MCF 10A (cell line): ENCODE results near the gene EGFL8. TPM values are rescaled to one million over a fixed set of nuclear protein-coding genes. Genes with fewer than 3 reads are reported as not detected.

ENCODE experiments used
- BruUV-seq: library from RNA; stranded (reverse); fragments of 400-500 nt; replicated peaks from 2 replicates; lab custom pipeline; 2021; lab: Mats Ljungman, UMichigan
- CTCF ChIA-PET: fragments of 300-600 bp; sonication (Branson Sonifier 250); formaldehyde crosslinking; extraction: SDS; loops from one replicate; lab custom pipeline; 2021; ENCODE audit warnings: antibody characterized with exemption, inconsistent platforms; lab: Yijun Ruan, JAX
- POLR2A ChIA-PET: fragments of 300-600, 350-650 bp; sonication (Branson Sonifier 250); formaldehyde crosslinking; extraction: SDS; loops from one replicate; lab custom pipeline; 2020; ENCODE audit warnings: antibody characterized with exemption, inconsistent platforms; lab: Yijun Ruan, JAX
- DNase-seq: peaks from one replicate; pipeline ENCODE4 v3.0.0-alpha.2; 2018; ENCODE audit not compliant: unreplicated experiment
- H3K27ac Mint-ChIP-seq: one replicate; pipeline ENCODE4 v1.8.0; 2022; ENCODE audit warnings: mild to moderate bottlenecking, low read depth, mixed read lengths; ENCODE audit not compliant: unreplicated experiment
- H3K27me3 Mint-ChIP-seq: one replicate; pipeline ENCODE4 v1.8.0; 2022; ENCODE audit warnings: mixed read lengths; ENCODE audit not compliant: insufficient read depth, unreplicated experiment
- H3K36me3 Mint-ChIP-seq: one replicate; pipeline ENCODE4 v1.8.0; 2022; ENCODE audit warnings: mild to moderate bottlenecking, moderate library complexity, mixed read lengths; ENCODE audit not compliant: insufficient read depth, unreplicated experiment
- H3K4me1 Mint-ChIP-seq: one replicate; pipeline ENCODE4 v1.8.0; 2022; ENCODE audit warnings: mixed read lengths; ENCODE audit not compliant: insufficient read depth, unreplicated experiment
- H3K4me3 Mint-ChIP-seq: one replicate; pipeline ENCODE4 v1.8.0; 2022; ENCODE audit warnings: mild to moderate bottlenecking, moderate library complexity, mixed read lengths; ENCODE audit not compliant: unreplicated experiment
- H3K9me3 Mint-ChIP-seq: one replicate; pipeline ENCODE4 v1.8.0; 2022; ENCODE audit warnings: mixed read lengths; ENCODE audit not compliant: unreplicated experiment
- CTCF ChIP-seq: fragments of 200-600 bp; IDR thresholded peaks from one replicate; pipeline ENCODE4 v1.8.0; 2022; ENCODE audit warnings: antibody characterized with exemption, mild to moderate bottlenecking; ENCODE audit not compliant: unreplicated experiment
- intact Hi-C: fragments of 100-400 bp; cut with micrococcal nuclease; formaldehyde crosslinking; loops from 2 replicates; pipeline ENCODE4 v1.14.1; 2022
- total RNA-seq: library from RNA; stranded (reverse); gene quantifications from 2 replicates; pipeline ENCODE4 v1.2.3, GENCODE V29; 2022

Gene EGFL8
- total RNA-seq, 1 experiment from 2014 or later: 3.1 TPM

- H3K4me3 Mint-ChIP-seq: peak overlapping the region; percentile 86
- peaks cover 18% of the 10 kb centered on the region for H3K4me1 Mint-ChIP-seq
- DNase-seq: no peak
- no TSS peak for BruUV-seq
- intact Hi-C loops: loop anchor here (10.0 kb wide), 1 partner anchor 178 kb away; the partner anchor contains the start of gene DXO
- H3K9me3 Mint-ChIP-seq: no peaks in the 10 kb centered on the region
- ChIA-PET POLR2A (interaction anchor here (0.5 to 1.0 kb wide), 4 partner anchors 12 to 1274 kb away, joined by 3 to 9 read pairs (median 4); no protein-coding TSS in a partner anchor), CTCF (interaction anchor here (1.1 kb wide), 1 partner anchor 36 kb away, joined by 4 read pairs; no protein-coding TSS in a partner anchor)
- H3K27me3 Mint-ChIP-seq: no peaks in the 10 kb centered on the region
- TF ChIP-seq CTCF: no peak
- H3K36me3 Mint-ChIP-seq: peaks cover 16% of the 10 kb centered on the region
- H3K27ac Mint-ChIP-seq: no peak overlapping the region
Observed at GRCh38 chr6:32152769-32153563, 11.4 kb upstream of the EGFL8 start.

GRCh38 chr6:32153564-32154513 lies 10.6 kb upstream of the EGFL8 start, which contains the start of gene PPT2:
Gene PPT2, plus strand, starts transcription at chr6:32154141. Its CDS starts 454 bp downstream, at chr6:32154595.
- Mint-ChIP-seq H3K4me3 (peak within 1 kb of the TSS; percentile 86), H3K36me3 (peaks cover 17% of the 10 kb centered on the region), H3K27ac (peak within 1 kb of the TSS; percentile 83), H3K27me3 (no peaks in the 10 kb centered on the region), H3K4me1 (peaks cover 18% of the 10 kb centered on the region), H3K9me3 (no peaks in the 10 kb centered on the region)
- TSS peak; percentile 46 for BruUV-seq
- ChIA-PET POLR2A (interaction anchor here (0.5 to 1.1 kb wide), 5 partner anchors 13 to 1273 kb away, joined by 3 to 6 read pairs (median 3); partner anchors contain the start of gene FKBPL), CTCF (interaction anchor here (0.6 to 1.1 kb wide), 10 partner anchors 8 to 1495 kb away, joined by 3 to 6 read pairs (median 4); partner anchors contain the start of gene EGFL8)
- intact Hi-C loops: loop anchor here (1.0 to 10.0 kb wide), 4 partner anchors 23 to 179 kb away; partner anchors contain the start of gene DXO
- DNase-seq: peak; percentile 79
- no peak for TF ChIP-seq CTCF

- intact Hi-C loops: loop anchor here (1.0 to 10.0 kb wide), 4 partner anchors 23 to 180 kb away; partner anchors contain the start of gene DXO
- H3K36me3 Mint-ChIP-seq: peaks cover 25% of the 10 kb centered on the region
- peak overlapping the region; percentile 83 for H3K27ac Mint-ChIP-seq
- peaks cover 18% of the 10 kb centered on the region for H3K4me1 Mint-ChIP-seq
- H3K4me3 Mint-ChIP-seq: peak overlapping the region; percentile 86
- POLR2A ChIA-PET: interaction anchor here (0.7 to 1.1 kb wide), 5 partner anchors 14 to 36 kb away, joined by 3 to 6 read pairs (median 3); partner anchors contain the start of genes AGPAT1, ATF6B and FKBPL
- BruUV-seq: no TSS peak
- H3K27me3 Mint-ChIP-seq: no peaks in the 10 kb centered on the region
- no peaks in the 10 kb centered on the region for H3K9me3 Mint-ChIP-seq
- peak; percentile 56 for TF ChIP-seq CTCF
- DNase-seq: peak; percentile 71
- CTCF ChIA-PET: interaction anchor here (0.6 to 1.1 kb wide), 11 partner anchors 9 to 1495 kb away, joined by 3 to 6 read pairs (median 3); partner anchors contain the start of gene EGFL8
Observed at GRCh38 chr6:32154514-32155161, 9.8 kb upstream of the EGFL8 start.
